HG03025 (cell line): ENCODE measurements around the gene SHISA4.
"Not testable (repeated sequence)": the region's sequence is repeated elsewhere in the genome, so short reads cannot be mapped to it uniquely, and the experiment has no call there.

Source experiments
- ATAC-seq: cut with Tn5 transposase; IDR thresholded peaks from one replicate; pipeline ENCODE4 v1.9.1; 2021; ENCODE audit warnings: mild to moderate bottlenecking, moderate library complexity; ENCODE audit not compliant: unreplicated experiment, low FRiP score

Gene SHISA4

GRCh38 chr1:201888282-201889089, at the start of gene SHISA4:
Gene SHISA4 (plus strand): TSS chr1:201888898. CDS start chr1:201888995, 97 bp downstream.
- ATAC-seq: no peak

- not testable (repeated sequence) for ATAC-seq
Observed at GRCh38 chr1:201839089-201839488, 49.6 kb upstream of the SHISA4 start.

- ATAC-seq: no peak
Observed at GRCh38 chr1:201840055-201840454, 48.6 kb upstream of the SHISA4 start.

GRCh38 chr1:201840490-201840889, 48.2 kb upstream of the SHISA4 start:
- ATAC-seq: no peak

GRCh38 chr1:201841265-201841912, 47.3 kb upstream of the SHISA4 start:
- ATAC-seq: no peak

GRCh38 chr1:201842472-201843027, 46.1 kb upstream of the SHISA4 start:
- no peak for ATAC-seq

GRCh38 chr1:201845331-201846083, 43.2 kb upstream of the SHISA4 start:
- ATAC-seq: no peak

GRCh38 chr1:201847150-201847549, 41.5 kb upstream of the SHISA4 start:
- ATAC-seq: no peak

- no peak for ATAC-seq
Observed at GRCh38 chr1:201848230-201848629, 40.5 kb upstream of the SHISA4 start.

GRCh38 chr1:201849372-201850052, 39.2 kb upstream of the SHISA4 start:
- ATAC-seq: no peak

GRCh38 chr1:201850053-201850397, 38.7 kb upstream of the SHISA4 start:
- ATAC-seq: no peak

GRCh38 chr1:201851949-201852348, 36.7 kb upstream of the SHISA4 start:
- no peak for ATAC-seq

- ATAC-seq: not testable (repeated sequence)
Observed at GRCh38 chr1:201856722-201857121, 32.0 kb upstream of the SHISA4 start.

- ATAC-seq: no peak
Observed at GRCh38 chr1:201859424-201859823, 29.3 kb upstream of the SHISA4 start.

- no peak for ATAC-seq
Observed at GRCh38 chr1:201861448-201861847, 27.2 kb upstream of the SHISA4 start.

- no peak for ATAC-seq
Observed at GRCh38 chr1:201870397-201870796, 18.3 kb upstream of the SHISA4 start.

GRCh38 chr1:201874672-201875071, 14.0 kb upstream of the SHISA4 start:
- ATAC-seq: no peak

- ATAC-seq: no peak
Observed at GRCh38 chr1:201876148-201876818, 12.4 kb upstream of the SHISA4 start.

GRCh38 chr1:201877877-201878401, 10.8 kb upstream of the SHISA4 start:
- no peak for ATAC-seq
